ENCODE data around the gene NFIB.
A peak's percentile ranks its signal among the peaks of the same experiment; 100 is the strongest.

The NFIB gene

GRCh38 chr9:14344941-14345353 is 31.0 kb upstream of the NFIB start:
- DNase-seq (ENCODE audit: low read depth), result no peak

DNA sequence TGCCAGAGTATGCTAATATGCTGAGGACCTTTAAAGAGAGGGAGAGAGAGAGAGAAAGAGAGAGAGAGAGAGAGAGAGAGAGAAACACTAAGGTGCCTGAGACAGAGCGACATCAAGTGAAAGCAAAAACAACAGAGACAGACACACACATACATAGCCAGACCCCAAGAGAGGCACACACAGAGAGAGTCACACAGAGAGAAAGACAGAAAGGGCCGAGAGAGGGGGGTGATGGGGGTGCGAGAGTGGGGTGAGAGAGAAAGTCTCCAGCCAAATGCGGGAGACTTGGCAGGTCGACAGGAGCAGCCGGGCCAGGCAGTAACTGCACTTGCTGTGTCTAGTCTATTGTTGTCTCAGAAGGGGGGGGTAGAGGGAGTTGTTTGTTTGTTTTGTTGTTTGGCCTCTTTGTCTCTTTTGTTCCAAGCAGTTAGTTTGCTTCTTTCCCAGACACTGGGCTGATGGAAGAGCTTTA is 30.1 kb upstream of the NFIB start:
- DNase-seq (ENCODE audit: low read depth), result no peak

DNA sequence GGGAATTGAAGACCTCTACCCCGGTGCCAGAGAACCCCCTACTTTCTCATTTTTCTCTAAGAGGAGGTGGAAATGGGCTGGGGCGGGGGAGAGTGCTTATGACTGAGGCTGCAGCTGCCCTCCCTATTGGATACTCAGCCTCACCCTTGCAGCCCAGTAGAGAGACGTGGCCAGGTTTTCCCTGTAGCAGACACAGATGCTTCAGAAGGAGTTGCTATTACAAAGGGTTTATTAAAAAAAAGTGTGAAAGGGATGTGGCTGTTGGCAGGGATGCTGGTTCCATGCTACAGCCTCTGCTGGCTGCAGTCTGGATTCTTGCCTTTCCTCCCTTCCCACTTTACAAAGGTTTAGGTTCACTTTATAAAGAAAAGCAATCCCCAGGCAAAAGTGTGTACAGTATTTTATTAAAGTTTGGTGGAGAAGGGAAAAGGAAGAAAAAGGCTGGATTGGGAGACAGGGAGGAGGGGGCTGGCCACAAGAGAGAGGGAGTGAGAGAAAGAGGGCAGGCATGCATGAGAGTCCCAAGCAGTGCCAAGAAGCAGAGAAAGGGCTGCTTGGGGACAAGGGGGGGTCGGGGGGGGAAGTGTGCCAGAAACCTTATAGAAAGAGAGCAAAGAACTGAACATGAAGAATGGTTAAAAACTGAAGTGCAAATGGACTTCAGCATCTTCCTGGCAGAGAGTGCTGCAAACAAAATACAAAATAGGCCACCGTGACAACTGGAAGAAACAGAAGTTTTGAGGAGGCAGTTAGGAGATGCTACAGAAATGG is 29.5 kb upstream of the NFIB start:
- DNase-seq (ENCODE audit: low read depth), result no peak

DNA sequence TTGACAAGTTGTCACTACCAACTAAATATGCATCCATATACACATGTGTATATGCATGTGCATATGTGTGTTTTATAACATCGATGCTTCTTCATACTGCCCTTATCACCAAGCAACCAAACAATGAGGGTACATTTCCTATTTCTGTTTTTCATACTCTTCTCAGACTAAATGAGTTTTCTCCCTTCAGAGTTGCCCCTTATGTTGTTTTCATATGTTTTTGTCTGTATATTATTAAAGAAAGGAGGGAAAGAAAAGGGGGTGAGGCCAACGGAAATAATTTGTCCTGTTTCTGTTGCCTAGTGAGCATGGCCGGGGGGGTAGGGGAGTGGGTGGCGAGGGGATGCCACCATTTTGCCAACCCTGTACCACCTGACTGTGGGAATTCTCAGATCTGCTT is 28.8 kb upstream of the NFIB start:
- no peak for DNase-seq (ENCODE audit: low read depth)

DNA sequence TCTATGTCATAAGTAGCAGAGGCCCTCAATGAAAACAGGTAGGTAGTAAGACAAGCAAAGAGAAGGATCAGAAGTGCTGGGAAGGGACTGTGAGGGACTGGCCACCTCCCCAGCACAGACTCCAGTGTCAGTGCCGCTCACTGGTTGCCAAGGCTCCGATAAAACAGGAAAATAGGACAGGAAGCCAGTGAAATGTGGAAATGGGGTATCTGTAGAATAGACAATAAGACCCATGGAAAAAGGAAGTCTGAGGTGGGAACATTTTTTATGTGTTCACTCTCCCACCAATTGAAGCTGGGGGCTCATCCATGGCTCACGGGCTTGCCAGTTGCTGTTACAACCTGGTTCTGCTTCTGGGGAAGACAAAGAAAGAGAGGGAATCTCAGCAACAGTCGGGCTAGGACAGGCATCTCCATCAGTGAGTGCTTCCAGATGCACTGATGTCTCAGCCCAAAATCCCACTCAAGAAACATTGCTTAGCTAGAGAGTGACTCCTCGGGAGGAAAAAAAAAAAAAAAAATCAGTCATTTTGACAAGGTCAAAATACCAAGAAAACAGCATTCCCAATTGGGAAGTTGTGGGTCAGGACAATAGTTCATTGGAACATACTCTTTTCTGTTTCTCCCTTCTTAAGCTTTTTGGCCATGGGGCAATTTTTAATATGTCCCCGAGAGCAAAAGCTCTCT is 27.6 kb upstream of the NFIB start:
- DNase-seq (ENCODE audit: low read depth), result no peak

- DNase-seq (ENCODE audit: low read depth), result no peak
These were observed 27.1 kb upstream of the NFIB start for GRCh38 chr9:14340994-14341393.

DNA sequence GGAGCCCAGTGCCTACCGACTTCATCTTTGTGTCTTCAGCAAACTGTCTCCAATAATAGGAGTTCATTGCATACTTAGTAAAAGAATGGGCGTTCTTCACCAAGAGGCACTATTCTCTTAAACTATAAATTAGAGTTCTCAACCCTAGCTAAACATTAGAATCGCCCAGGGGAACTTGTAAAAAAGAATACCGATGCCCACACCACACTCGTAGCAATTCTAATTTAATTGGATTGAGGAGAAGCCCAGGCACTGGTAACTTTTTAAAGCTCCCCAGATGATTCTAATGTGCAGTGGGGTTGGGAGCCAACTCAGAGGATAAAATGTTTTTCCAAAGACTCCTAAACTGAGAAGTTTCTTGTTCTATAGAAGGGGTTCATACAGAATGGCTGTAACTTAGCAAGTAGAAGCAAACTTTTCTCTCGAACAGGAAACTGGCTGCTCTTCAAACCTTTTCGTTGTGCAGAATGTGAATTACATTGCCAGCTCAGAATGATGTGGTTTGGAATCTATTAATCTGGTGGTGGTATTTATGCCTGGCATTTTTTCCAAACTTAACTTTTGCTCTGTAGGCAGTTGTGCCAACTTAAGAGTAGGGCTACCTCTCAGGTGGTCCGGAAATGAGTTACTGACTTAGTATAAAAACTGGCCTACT is 26.4 kb upstream of the NFIB start:
- DNase-seq (ENCODE audit: low read depth), result no peak

GRCh38 chr9:14339746-14340145 is 25.8 kb upstream of the NFIB start:
- DNase-seq (ENCODE audit: low read depth), result no peak

DNA sequence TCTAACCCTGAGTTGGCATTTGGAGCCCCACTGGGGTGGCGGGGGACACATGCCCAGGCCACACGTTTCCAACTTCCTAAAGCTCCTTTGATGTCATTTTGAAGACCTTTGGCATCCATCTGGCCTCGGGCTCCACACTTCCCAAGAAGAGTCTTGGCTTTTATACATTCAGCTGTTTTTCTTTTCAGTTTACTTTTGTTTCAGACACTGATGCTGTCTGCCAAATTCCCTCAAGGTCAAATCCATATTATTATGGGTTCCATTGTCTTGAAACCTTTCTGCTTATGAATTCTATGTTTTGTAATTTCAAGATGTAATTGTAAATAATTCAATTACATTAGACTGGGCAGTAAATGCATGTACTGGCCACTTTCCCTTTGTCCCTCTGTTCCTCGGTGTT is 23.7 kb upstream of the NFIB start:
- no peak for DNase-seq (ENCODE audit: low read depth)

DNA sequence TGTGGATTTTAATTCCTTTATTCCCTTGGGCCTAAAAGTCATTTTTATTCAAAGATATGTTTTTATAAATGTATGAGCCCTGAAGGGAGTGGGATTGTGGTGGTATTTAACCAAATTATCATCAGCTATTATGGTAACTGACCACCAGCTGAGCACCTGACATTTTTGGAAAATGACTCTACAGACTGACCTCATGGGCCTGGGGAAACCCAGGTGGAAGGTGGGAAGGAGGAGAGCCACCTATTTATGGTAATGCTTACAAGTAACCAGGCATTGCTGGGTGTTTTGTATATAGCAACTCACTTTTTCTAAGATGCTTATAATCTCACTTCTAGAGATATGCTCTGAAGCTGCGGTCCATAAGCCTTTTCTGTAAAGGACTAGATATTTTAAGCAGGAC is 22.3 kb upstream of the NFIB start:
- no peak for DNase-seq (ENCODE audit: low read depth)

GRCh38 chr9:14331120-14331519 is 17.2 kb upstream of the NFIB start:
- DNase-seq (ENCODE audit: low read depth), result no peak

DNA sequence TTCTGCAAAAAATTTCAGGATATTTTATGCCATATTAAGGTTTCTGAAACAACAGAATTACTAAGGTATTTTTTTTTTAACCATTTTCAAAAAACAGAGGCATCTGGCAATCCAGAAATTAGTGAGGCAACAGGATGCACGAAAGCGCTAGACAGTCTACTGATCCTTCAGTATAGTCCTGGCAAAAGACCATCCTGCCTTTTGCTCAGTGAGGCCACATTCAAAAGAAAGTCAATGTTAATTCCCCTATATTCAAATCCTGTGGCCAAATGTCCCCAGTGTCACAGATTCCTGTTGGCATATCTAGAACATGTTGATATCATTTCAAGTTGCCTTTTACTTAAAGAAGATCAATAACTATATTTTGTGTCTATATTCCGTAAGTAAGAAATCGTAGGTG is 13.1 kb upstream of the NFIB start:
- DNase-seq (ENCODE audit: low read depth), result no peak

DNA sequence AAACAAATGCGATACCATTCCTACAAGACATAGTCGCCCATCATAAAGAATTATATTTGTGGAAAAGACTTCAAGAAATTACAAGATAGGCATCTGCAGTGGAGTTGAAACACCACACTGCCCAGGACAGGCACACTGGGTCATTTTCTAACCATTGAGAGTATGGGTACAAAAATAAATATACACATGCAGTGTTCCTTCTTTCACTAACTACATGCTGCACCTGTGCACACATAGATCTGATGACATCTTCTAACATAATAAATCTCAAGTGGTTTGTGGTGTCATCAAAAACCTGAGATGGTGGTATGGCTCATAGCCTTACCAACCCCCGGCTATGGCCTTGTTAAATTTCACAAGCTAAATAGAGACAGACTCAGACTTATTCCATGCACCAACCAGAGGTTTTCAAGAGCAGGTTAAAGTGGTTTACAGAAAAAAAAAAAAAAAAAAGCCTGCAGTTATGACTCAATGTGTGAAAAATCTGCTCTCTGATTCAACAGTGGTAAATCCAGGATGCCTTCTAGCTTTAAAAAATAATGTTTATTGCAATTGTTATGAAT is 12.4 kb upstream of the NFIB start:
- no peak for DNase-seq (ENCODE audit: low read depth)

- DNase-seq (ENCODE audit: low read depth), result no peak
These were observed 11.2 kb upstream of the NFIB start for GRCh38 chr9:14325147-14325546.

DNA sequence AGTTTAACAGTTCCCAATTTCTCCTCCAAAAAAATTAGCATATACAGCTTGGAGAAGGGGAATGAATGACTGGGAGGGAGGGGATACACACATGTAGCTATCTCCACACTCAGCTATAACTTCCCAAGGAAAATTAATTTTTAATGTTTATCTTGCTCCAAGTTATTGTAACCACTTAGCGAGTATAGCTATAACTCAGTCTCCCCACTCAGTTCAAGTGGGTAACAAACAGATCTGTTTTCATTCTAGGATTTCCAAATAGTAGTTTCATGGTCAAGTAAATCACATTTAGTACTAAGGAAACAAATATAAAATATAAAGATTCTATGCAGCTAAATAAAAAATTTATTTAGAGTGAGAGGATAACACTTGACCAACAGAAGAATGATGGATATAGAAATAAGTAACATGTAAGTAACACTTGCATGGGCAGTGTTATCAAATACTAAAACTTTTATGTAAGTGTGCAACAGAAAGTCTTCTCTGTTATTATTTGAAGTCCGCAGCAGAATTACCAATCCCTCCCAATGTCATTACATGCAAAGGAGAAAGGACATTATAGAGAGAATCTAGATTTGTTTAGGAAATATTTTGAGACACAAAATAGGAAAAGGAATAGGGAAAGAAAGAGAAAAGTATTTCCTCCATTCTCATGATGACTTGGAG is 10.2 kb upstream of the NFIB start:
- no peak for DNase-seq (ENCODE audit: low read depth)

DNA sequence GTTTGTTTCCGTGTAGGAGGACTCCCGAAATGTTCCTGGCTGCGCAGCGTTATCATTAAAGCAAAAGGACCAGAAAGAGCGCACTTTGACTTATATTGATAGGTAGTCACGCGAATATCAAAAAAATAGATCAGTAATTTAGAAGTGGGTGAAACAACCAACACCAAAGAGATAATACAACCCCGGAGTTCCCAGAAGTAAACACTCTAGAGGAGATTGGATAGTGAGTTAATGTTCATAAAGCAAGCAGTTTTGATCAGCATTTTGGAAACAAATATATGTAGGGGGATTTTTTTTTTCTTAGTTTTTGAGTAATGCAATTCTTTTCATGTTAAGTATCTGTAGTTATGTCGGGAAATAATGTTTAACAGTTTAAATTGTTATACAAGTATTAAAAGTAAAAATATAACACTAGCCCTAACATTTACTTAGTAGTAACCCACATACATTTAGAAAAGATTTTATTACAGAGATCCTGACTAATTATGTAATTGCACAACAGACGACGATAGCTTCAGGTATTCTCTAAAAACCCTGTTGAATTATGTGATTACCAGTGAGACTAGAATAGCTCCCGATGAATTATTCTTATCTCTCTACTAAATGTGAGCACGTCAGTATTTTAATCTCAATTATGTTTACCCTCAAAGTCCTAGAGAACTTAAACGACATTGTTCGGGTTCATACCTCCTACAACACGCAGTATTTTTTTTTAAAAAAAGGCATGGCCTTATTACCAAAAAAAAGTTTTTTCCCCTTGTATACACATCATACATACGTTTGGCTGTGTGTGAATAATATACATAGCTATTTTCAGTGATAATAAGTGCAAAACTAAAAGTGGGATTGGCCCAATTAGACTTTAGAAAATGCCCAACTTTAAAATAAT is 9.4 kb upstream of the NFIB start:
- DNase-seq (ENCODE audit: low read depth), result no peak

- DNase-seq (ENCODE audit: low read depth), result peak; percentile 40
These were observed 8.5 kb upstream of the NFIB start for GRCh38 chr9:14322211-14323082.

DNA sequence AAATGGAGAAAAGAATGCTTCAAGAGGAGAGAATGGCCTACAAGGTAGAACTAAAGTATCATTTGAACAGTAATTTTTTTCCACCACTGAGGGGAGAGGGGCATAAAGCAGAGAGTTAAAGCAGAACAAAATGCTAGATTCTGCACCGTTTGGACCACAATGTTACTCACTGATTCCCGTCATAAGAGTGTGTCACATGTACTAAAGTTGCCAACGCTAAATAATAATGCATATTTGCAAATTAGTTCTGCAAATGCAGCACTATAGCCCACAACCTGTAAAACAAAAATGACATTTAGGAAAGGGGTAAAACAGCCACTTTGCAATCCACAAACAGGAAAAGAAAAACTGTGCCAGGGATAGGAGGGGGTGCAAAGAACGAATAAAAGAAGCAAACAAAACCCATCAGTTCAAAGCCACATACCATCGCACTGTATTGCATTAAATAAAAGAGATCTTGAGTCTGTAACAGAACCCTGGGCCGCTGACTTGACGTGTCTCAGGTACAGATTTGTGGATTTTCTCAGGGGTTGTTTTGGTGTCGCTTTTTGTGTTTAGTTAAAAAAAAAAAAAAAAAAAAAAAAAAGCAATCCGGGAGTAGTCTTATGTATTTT is 7.7 kb upstream of the NFIB start:
- DNase-seq (ENCODE audit: low read depth), result no peak

- no peak for DNase-seq (ENCODE audit: low read depth)
These were observed 6.6 kb upstream of the NFIB start for GRCh38 chr9:14320271-14321181.

Data from activated T-cell treated with anti-CD3 and anti-CD28 coated beads for 1 hour (primary cell).